Activated CD4-positive, CD25-positive, alpha-beta regulatory T cell treated with anti-CD3 and anti-CD28 coated beads, Interleukin-2, amount 50 U/mL, for 72 hours (primary cell): ENCODE results near the gene SPATA31D3.
"Not testable (repeated sequence)": the region's sequence is repeated elsewhere in the genome, so short reads cannot be mapped to it uniquely, and the experiment has no call there.

ENCODE experiments used
- DNase-seq: peaks from one replicate; pipeline ENCODE4 v3.0.0; 2021

Gene SPATA31D3

DNA sequence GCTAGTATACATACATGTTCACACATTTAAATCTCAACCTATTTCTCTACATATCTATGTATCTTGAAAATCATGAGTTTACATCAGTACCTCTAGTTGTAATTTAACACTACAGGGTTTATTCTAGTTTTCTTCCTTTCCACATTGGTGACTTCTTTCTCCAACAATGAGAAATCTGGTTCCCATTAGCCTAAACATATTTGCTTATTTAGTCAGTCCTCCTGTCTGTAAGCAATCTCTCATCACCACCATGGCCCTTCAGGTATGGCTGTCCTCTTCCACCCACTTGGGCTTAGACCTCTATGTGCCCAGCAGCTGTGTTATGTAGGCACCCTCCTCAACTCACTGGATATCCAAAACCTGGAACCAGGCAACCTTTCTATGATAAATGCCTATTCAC is 37.3 kb downstream of the SPATA31D3 start:
- DNase-seq: no peak

DNA sequence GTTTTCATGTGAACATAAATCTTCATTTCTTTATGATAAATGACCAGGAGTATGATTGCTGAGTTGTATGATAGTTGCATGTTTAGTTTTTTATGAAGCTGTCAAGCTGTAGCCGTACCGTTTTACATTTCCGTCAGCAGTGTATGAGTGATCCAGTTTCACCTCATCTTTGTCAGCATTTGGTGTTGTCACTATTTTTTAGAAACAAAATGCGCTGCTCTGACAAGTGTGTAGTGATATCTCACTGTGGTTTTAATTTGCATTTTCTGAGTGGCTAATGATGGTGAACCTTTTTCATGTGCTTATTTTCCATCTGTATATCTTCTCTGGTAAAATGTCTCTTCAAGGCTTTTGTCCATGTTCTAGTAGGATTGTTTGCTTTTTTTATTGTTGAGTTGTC is 38.6 kb downstream of the SPATA31D3 start:
- DNase-seq: no peak

DNA sequence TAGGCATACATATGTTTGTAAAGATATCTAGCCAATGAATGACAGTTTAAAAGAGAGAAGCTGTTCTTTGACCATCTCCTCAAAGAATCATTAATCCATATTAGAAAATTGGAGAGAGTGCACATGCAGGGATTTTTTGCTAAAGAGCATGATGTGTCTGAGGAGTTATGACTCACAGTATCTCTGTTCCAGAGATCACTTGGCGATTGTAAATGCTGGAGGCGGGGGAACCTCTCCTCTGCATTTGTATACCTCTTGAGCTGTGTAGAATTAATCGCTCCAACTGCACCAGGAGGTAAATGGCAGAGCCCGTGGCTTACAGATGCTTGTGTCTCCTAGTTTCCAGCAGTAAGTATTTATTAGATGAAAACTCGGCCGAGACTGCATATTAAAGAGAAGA is 41.6 kb downstream of the SPATA31D3 start:
- DNase-seq: no peak

DNA sequence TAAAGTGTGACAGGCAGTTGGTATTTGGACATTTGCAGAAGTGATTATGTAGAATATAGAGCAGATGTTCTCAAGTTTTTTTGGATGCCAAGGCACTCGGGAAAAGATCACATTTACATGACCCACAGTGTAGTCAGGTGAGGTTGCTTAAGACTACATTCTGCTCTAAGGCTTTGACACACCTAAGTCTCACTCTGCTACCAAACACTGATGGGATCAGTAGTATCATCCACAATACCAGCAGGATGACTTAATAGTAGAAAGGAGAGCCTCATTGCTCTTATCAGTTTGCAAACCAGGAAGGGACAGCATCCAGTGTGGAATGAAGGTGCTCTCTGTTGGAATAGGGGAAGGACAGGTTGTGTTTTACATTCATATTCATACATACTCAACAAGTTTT is 42.8 kb downstream of the SPATA31D3 start:
- no peak for DNase-seq

DNA sequence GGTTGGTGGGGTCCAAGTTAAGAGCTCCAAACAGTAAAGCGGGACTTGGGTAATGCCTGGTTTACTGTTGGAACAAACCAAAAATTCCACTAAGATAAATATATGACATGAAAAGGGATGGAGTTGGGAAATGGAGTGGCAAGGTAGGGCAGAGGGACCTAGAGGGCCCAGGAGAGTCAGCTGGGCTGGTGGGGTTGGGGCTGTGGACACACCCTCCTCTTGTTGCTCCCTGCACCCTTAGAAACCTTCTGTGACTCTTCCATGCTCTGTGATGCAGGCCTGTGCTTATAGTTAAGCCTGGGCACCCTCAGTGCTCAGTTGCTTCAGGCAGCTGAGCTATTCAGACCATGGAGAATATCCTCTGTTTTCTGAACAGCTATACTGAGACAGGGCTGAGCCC is 45.2 kb downstream of the SPATA31D3 start, which contains the start of gene SPATA31D1:
Gene SPATA31D1, plus strand, starts transcription at position 301 of the 400 bp plus-strand sequence. Its CDS starts 47 bp downstream, at position 348.
- DNase-seq: not testable (repeated sequence)

DNA sequence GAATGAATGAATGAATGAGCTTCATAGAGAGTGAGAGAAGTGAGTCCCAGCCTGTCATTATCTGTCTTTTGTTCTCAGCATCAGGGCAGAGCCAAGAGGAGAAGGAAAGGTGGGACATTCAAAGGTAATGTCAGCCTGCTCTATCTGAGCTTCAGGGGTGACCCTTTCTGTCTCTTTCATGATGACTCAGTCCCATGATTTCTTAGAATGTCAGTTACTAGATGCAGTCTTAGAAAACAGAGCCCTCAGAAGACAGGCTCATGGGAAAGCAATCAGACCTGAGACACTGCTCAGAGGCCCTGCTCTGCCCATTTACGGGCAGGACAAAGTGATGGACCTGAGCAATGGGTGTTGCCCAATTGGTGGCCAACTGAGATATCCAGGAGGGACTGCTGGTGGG is 46.4 kb downstream of the SPATA31D3 start:
- DNase-seq: no peak

DNA sequence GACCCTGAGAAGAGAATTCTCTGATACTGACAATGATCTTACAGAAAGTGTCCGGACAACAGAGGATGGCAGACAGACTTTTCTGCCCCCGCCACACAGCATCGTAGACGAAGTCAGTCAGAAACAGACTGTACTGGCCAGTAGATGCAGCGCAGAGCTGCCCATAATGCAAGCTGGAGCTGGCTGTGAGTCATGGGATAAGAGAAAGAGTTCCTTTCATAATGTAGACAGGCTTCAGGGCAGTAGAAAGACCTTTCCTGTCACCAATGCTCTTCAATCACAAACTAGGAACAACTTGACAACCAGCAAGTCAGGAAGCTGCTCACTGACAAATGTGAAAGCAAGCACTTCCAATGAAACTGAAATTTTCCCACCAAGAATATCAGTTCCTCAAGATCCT is 50.4 kb downstream of the SPATA31D3 start:
- no peak for DNase-seq
